GM12878 (cell line): ENCODE results near the gene ATP6V1A.

ENCODE experiments used
- ASH2L ChIP-seq: fragments of 300-600, 200-600 bp; sonication (generic); IDR thresholded peaks from 2 replicates; pipeline ENCODE4 v1.6.1; 2017; ENCODE audit warnings: low read depth, mild to moderate bottlenecking, borderline replicate concordance
- CEBPB ChIP-seq, 2 experiments: fragments of 150-350 bp in 1 of 2; IDR thresholded peaks; 2 replicates each; pipeline ENCODE4 v1.6.1; 2012 to 2014; ENCODE audit warnings: low read depth in 2 of 2, low read length in 2 of 2, borderline replicate concordance in 1 of 2, inconsistent platforms in 1 of 2
- CREB1 ChIP-seq: IDR thresholded peaks from 2 replicates; pipeline ENCODE4 v1.6.1; 2012; ENCODE audit warnings: low read depth, mild to moderate bottlenecking, inconsistent platforms
- CTCF ChIP-seq, 3 experiments: IDR thresholded peaks in 2 of 3; conservative IDR thresholded peaks in 1 of 3; 2 replicates each; pipeline ENCODE4 v1.5.1; 2011; ENCODE audit warnings: low read depth in 3 of 3, low read length in 3 of 3, mild to moderate bottlenecking in 3 of 3, control low read depth in 2 of 3, moderate library complexity in 2 of 3, inconsistent platforms in 1 of 3, mixed read lengths in 1 of 3; ENCODE audit not compliant: control insufficient read depth in 2 of 3, insufficient read depth in 1 of 3; ENCODE audit errors: extremely low read depth in 1 of 3
- EZH2 ChIP-seq: IDR thresholded peaks from 2 replicates; pipeline ENCODE4 v1.6.1; 2012; ENCODE audit warnings: low read depth, mild to moderate bottlenecking, control low read depth, inconsistent platforms, low read length, borderline replicate concordance; ENCODE audit not compliant: control insufficient read depth
- MAX ChIP-seq: IDR thresholded peaks from 2 replicates; pipeline ENCODE4 v1.6.1; 2012; ENCODE audit warnings: low read depth, low read length, improper control_type of control experiment
- POLR2A ChIP-seq: IDR thresholded peaks from 2 replicates; pipeline ENCODE4 v1.6.1; 2011; ENCODE audit warnings: low read depth, mild to moderate bottlenecking, low read length
- POLR2AphosphoS5 ChIP-seq: IDR thresholded peaks from 2 replicates; pipeline ENCODE4 v1.6.1; 2011; ENCODE audit warnings: mild to moderate bottlenecking, low read length, inconsistent platforms
- SMC3 ChIP-seq: IDR thresholded peaks from 2 replicates; pipeline ENCODE4 v1.6.1; 2011; ENCODE audit warnings: low read length, improper control_type of control experiment, borderline replicate concordance
- SRF ChIP-seq, 2 experiments: IDR thresholded peaks; 2 replicates each; pipeline ENCODE4 v1.6.1; 2011; ENCODE audit warnings: low read depth in 2 of 2, low read length in 2 of 2, mild to moderate bottlenecking in 1 of 2, moderate library complexity in 1 of 2
- USF2 ChIP-seq: IDR thresholded peaks from 2 replicates; pipeline ENCODE4 v1.6.1; 2011; ENCODE audit warnings: low read depth, low read length, improper control_type of control experiment, borderline replicate concordance
- ZNF274 ChIP-seq: IDR thresholded peaks from one replicate; pipeline ENCODE4 v1.8.0; 2011; ENCODE audit not compliant: insufficient read length, insufficient read depth

- TF ChIP-seq USF2 (no peak), POLR2AphosphoS5 (no peak), CREB1 (no peak), ASH2L (no peak), POLR2A (no peak), CTCF (IDR thresholded peaks at IDR 0.05 in 2 of 3, conservative IDR thresholded peaks at IDR 0.05 in 1 of 3; ENCODE audit: control insufficient read depth in 2 of 3, extremely low read depth in 1 of 3, insufficient read depth in 1 of 3, low read depth in 3 of 3, low read length in 3 of 3) (no peak), CEBPB (IDR thresholded peaks at IDR 0.05; ENCODE audit: borderline replicate concordance in 1 of 2, low read depth in 2 of 2, low read length in 2 of 2) (no peak), EZH2 (no peak), MAX (no peak), SRF (IDR thresholded peaks at IDR 0.05; ENCODE audit: low read depth in 2 of 2, low read length in 2 of 2) (no peak), ZNF274 (no peak), SMC3 (no peak)
These were observed 28.7 kb downstream of the ATP6V1A start for GRCh38 chr3:113775516-113775915.
